Dedifferentiated amniotic fluid mesenchymal stem cell (primary cell): ENCODE data around the gene TEX35.

Experiments used
- DNase-seq: peaks from one replicate; pipeline ENCODE4 v3.0.0-alpha.2; 2016; ENCODE audit errors: extremely low spot score

Gene TEX35

DNA sequence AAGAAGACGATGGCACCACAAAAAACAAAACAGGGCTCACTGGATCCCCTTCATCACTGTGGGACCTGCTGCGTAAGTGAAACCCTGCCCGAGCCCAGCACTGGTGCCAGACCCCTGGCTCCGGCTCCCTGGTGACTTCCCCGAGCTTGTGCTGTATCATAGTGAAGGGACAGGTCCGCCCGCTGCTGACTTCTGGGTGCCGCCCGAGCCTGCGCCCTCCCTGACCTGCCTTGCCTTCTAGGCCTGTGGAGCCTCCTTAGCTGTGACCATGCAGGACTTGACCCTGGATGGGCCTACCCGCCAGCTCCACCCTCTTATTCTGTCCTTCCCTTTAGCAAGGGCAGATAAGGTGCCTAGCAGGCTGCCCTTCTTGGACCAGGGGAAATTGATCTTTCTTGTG is 7.9 kb downstream of the TEX35 start:
- no peak for DNase-seq

DNA sequence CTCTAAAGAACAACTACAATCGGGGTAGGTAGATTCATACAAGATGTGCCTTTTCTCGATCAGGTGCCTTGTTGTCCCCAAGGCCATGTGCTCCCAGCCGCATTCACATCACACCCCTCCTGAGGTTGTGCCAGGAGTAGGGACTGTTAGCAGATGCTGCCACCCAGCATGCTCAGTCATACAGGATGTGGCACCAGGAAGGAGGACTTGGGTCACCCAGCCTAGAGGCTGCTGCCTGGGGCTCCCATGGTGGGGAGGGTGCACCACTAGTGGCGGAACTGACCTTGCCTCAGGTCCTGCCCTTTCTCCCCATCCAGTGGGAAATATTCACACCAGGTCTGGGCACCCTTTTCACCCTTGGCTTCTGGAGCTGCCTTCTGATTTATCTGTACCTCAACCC is 8.3 kb downstream of the TEX35 start:
- DNase-seq, result no peak

DNA sequence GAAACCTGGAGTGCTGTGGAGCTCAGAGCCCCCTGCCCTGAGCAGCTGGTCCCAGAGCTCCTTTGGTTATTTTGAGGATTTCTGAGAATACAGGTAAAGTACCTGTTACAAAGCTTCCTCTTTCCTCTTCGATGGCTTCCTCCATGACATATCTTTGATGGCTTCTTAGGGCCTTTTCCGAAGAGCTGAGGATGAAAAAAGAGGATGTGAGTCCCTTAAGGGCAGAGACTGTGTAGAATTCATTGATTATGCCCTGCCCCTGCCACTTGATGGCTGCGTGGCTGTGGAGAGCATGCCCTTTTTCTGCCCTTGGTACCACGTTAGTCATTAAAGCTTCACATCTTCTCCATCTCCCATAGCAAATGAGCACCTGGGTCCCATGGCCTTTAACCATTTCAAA is 14.2 kb downstream of the TEX35 start:
- DNase-seq, result no peak

DNA sequence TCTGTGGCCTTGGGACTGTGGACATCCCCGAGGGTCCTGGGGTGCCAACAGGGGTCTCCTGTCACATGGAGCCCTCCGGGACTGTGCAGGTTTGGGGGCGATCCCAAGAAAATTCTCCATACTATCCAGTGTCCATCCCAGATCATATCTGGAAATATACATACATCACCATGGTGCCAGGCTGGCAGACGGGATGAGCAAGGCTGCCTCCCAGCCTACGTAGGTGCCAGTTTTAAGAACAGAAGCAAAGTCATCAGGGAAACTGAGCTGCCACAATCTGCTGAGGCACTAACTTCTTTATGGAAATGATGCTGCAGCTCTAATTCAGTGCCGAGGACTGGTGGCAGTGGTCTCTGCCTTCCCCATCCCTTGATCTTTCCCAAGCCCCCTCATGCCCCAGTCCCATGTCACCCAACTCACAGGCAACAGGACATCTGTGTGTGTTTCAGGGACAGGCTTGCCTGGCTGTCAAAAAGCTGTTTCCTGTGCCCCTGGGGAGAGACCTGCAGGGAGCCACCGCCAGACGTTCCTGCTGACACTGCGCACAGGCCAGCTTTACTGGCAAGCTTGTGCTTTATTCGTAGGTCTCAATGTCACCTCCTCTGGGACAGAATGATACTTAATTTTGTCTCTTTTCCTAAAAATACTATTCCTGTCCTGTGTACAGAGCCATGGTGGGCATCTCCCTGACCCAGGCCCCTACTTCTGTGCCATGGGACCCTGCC is 15.5 kb downstream of the TEX35 start:
- DNase-seq, result no peak

DNA sequence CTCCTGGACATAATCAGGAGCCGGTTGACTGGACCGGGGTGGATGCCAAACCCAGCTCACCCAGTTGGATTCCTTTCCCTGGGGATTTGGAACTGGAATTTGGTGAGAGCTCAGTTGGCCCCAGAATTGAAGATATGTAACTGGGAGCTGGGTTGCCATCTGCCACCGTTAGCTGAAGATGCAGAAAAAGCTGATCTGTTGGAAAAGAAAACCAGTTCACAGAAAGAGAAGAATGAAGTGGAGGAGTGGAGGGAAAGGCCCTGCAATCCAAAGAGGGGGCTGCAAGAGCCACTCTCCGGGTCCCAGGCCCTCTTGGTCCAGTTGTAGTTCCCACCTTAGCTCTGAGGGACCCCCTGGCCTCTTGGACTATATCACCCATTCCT is 16.0 kb downstream of the TEX35 start:
- no peak for DNase-seq

DNA sequence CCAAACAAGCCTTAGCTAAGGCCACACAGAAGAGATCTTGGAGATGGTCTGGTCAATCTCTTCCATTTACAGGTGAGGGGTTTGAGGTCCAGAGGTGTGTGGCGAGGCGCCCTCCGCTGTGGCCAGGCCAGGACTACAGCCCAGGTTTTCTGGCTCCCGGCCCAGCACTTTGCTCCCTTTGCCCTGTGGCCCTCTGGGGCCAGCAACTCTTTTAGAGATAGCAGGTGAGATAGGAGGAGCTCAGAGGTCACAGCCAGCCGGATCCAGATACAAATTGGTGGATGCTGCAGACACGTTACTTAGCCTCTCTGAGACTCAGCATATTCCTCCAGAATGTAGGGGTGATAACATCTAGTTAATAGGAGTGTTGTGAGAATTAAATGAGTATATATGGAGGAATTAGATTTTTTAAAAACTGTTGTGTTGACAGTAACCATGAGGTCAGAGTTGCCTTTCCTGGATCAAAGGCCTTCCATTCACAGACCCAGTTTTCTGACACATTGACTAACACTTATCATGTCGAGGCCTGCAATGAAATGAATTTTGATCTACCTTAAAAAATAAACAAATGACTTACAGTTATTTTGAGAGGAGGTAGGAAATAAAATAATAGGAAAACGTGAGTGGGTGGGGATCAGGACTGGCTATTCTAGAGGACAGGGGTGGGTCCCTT is 16.6 kb downstream of the TEX35 start:
- DNase-seq, result no peak

DNA sequence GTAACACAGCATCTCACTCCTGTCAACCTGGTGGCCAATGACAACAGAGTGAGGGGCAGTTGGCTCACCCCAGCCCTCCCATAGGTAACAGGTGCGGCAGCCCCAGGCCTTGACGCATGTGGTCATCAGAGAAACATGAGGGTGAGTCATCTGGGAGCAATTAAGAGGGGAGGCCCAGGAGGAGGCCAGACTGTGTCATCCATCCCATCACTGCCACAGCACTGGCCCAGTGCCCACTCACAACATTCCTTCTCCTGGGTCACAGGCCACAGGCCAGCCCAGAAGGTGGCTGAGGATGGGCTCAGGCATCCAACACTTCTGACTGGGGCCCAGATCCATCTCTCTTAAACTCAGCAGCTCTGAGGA is 17.1 kb downstream of the TEX35 start:
- no peak for DNase-seq

DNA sequence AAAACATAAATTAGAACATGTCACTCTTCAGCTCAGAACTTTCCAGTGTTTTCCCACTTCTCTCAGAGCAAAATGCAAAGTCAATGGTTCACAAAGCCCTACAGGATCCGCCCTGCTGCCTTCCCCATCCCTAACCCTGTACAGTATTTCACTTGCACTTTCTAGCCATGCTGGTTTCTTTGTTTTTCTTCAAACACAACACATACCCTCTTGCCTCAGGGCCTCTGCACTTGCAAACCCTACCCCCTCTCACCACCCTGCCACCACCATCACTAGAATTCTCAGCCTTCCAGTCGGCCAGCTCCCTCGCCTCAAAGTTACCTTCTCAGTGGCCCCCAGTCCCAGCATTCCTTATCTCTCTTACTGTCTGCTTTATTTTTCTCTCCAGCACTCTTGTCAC is 17.6 kb downstream of the TEX35 start:
- no peak for DNase-seq

DNA sequence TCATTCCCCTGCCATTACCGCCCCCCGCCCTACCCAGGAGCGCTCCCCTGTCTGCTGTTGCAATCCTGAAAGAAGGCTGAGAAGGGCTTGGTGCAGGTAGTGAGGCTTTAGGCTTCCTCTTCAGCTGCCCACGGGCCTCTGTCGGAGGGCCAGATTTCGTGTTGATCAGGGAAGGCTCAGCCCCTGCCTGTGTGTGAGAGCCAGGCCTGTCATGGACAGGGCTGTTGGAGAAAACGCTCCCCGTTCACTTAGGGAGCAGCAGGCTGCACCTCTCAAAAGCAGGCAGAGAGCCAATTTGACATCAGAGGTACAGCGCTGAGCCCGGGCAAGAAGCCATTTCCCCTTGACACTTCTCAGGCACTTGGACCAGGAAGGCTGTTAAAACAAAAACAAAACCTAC is 19.0 kb downstream of the TEX35 start:
- DNase-seq, result no peak

DNA sequence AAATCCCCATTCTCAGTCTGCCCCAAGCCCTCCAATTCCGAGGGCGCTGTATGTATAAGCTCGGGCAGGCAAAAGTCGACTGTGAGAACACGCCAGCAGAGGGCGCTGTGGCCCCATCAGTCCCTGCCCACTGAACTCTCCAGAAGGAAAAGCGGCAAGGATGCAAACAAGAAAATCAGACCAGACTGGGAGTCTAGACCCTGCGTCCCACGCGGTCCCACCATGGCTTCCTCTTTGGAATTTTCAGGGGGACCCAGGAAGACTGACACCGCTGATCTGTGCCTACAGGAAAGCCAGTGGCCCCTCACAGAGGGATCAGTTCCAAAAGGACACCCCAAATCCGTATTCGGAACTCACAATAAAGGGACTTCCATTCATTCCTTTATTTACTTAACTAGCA is 19.5 kb downstream of the TEX35 start:
- DNase-seq, result peak; percentile 74

DNA sequence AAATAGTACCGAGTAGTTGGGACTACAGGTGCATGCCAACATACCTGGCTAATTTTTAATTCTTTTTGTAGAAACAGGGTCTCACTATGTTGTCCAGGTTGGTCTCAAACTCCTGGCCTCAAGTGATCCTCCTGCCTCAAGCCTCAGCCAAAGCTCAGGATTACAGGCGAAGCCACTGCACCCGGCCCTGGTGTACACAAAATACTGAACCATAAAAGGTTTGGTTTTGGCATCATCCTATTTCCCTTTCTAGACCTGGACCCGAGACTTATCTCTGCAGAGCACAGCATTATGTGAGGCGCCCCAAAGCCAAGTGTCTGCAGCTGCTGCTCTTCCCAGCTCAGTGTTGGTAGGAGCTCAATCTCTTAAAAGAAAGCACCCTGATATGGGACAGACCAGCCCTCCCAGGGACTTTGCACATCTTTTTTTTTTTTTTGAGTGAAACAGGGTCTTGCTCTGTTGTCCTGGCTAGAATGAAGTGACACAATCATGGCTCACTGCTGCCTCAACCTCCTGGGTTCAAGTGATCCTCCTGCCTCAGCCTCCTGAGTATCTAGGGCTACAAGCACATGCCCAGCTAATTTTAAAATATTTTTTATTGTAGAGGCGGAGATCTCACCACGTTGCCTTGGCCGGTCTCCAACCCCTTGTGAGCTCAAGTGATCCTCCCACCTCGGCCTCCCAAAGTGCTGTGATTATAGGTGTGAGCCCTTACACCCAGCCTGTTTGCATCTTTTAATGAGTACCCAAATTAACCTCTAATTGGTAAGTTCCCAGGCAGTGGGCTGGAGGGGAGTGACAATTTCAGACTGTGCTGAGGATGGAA is 20.4 kb downstream of the TEX35 start:
- DNase-seq, result no peak

DNA sequence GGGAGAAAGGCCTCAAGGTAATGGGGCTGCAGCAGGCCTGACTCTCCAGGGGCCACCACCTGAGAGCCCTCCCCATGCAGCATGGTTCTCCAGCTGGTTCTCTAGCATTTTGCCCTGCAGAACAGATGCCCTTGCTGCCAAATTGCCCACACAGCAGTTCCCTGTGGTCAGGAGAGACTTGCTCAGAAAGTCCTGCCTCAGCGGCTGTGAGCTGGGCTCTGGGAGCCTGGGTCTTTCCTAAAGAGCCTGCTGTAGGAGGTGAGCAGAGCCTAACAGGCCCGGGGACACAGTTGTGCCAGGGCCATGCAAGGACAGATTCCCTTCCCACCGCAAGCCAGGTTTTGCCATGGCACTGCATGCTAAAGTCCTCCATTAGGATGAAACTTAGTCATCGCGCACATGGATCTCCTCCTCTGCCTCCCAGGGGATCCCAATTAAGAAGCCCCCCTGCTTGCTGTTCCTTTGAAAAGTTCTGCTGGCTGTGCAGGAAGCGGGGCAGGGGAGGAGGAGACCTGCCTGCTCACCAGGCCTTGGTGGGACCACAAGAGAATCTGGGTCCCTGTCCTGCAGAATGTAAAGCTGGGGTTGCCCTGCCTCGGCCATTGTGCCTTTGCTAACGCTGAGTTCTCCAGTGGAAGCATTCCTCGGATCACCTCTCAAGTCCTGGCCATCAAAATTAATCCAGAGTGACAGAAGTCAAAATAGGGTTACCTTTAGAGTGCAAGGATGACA is 21.4 kb downstream of the TEX35 start:
- DNase-seq, result no peak

DNA sequence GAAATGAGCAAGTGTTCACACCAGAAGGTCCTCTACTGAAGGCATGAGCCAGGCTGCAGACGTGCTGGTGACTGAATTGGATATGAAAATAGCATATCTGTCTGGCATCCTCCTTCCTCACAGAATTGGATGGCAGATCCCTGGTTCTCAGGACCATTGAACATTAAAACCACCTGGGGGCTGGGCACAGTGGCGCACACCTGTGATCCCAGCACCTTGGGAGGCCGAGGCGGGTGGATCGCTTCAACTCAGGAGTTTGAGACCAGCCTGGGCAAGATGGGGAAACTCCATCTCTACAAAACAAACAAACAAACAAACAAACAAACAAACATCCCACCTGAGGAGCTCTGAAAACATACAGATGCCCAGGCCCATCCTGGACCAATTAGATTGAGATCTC is 23.4 kb downstream of the TEX35 start:
- no peak for DNase-seq

DNA sequence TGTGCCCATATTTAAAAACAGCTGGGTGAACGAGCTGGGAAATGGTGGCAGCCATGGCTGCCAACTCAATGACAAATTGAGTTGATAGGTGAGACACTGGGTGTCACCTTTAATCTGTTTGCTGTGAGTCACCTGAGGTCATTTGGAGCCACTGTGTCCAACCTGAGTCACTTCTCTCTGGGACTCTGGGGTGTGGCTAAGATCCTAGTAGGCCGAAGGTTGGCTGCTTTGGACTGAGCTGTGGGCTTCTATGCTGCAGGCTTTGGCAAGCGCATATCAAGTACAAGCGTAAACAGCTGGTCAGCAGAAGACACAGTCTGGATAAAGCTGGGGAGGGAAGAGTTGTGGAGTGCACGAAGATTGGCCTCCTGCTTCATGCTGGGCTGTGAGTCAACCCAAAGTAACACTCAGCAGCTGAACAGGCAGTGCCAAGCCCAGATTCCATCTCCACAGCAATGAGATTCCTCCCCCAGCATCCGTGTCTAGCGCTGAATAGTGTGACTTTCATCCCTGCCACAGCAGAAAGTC is 24.0 kb downstream of the TEX35 start:
- peak; percentile 81 for DNase-seq

DNA sequence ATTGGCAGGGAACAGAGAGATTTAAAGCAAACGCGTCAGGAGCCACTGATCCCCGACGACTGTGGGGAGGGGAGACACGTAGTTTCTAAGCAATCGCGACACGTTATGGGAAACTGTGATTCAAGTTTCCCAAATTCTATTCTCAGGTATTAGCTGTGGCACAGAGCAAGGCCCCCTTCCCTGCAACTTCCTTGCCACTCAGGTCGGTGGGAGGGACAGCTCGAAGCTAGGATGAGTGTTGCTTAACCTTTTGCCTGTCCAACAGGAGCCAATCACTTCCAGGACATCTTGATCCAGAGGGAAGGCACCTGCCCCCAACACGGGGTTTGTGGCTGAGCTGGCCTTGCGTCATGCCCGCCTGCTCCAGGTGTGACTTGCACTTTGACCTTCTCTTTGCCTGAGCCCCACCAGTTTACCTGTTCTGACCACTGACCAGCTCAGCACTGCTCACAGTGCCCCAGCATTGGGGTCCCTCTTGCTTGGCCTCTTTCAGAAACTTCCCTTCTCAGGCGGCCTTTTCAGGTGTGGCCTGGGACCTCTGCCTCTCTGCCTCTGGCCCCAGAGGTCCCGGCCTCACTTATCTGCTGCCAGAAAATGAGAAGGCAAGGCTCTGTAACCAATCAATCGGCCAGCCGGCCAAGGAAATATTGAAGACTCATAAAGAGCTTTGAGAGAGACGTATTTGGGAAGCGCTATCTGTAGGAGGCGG is 24.6 kb downstream of the TEX35 start:
- no peak for DNase-seq

DNA sequence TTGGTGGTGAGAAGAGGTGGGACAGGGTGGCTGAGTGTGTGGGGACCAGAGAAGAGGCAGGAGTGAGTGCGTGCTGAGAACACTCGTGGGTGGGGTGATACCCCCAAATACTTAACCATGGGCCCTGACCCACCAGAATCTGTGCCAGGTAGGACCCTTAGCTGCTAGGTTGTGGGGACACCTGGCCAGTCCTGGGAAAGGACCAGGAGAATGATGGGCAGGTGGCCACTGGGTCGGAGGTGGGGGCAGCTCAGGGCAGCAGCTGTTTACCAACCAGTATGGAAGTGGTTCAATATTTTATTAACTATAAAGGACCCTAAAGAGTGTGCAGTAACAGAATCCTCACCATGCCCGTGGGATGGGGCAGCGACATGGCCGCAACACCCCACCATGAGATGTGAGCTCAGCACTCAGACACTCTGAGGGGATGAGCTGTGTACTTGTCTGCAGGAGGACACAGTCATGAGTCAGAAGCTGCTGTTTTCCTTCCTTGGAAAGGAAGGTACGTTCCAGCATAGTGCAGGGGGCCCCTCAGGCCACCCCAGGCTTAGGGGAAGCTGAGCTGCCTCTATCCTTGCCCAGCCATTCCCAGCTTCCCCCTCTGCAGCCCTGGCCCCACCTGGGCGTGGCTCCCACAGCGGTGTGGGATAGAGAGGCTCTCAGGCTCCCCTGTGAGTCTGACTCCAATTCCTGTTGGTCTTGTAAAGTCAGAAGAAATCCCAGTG is 25.4 kb downstream of the TEX35 start:
- no peak for DNase-seq

DNA sequence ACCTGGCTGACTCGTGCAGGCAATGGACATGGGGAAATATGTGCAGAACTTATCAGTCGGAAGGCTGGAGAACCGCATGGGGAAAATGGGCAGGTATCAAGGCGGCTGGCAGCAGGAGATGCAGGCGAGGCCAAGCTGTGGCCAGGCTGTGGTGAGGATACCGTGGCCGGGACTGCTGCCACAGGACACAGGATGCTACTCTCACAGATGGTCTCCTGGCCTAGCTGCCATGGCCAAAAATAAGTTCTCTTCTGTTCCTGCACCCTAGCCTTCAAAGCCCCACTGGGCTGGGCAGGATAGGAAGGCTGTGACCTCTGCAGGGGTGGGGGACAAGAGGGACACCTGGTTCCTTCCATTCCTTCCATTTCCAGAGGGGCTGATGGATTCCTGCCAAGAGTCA is 26.4 kb downstream of the TEX35 start:
- no peak for DNase-seq

DNA sequence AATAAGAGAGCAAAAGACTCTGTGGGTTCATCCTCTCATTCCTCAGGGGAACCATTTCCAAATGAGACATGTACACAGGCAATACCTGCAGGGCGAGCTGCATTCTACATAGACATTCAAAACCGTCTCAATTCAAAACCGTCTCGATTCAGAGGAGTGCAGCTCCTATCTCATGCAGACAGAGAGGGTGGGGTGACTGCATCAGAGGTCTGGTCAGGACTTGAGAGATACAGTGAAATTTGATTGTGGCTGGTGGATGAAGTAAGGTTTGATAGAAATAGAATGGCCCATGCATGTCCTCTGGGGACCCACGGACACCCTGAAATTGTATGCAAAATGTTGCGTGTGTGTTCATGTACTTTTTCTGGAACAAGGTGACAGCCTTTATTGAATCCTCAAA is 27.3 kb downstream of the TEX35 start:
- no peak for DNase-seq

DNA sequence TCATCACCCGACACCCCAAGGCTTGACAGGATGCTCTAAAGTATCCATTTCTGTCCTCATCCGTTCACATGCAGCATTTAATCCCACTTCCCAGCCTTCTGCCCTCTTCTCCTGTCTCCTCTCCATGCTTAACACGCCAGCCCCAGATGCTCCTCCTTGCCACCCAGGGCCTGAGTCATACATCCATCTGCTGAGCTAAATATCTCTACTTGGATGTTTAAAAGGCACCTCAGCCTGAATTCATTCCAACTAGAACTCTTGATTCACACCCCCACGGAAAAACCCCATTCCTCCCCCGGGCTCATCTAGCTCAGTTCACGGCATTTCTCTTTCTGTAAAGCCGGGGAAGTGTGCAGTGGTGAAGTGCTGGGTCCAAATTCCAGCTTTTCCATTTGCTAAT is 27.7 kb downstream of the TEX35 start:
- DNase-seq, result peak; percentile 76

DNA sequence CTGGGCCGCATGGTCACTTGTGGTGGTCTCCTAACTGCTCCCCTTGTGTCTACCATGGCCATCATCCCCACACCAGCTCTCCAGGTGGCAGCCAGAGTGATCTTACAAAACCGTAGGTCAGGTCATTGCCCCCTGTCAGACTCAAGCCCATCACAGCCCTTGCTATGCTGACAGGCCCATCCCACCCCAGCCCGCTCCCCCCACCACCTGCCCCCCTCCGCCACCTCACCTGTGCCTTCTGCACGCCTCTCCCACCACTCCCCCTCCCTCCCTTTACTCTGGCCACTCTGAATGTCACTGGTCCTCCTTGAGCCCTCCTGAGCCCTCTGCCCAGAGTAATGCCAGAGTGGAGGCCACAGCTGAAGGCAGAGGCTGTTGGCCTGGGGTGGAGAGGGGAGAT is 28.5 kb downstream of the TEX35 start:
- no peak for DNase-seq
